GM21528 (cell line): Measurements from ENCODE around the gene PLEKHN1.
"Not testable (repeated sequence)": the region's sequence is repeated elsewhere in the genome, so short reads cannot be mapped to it uniquely, and the experiment has no call there.

ENCODE experiments used
- ATAC-seq: cut with Tn5 transposase; IDR thresholded peaks from one replicate; pipeline ENCODE4 v1.9.1; 2021; ENCODE audit warnings: mild to moderate bottlenecking, moderate library complexity; ENCODE audit not compliant: unreplicated experiment, low FRiP score

Gene PLEKHN1

DNA sequence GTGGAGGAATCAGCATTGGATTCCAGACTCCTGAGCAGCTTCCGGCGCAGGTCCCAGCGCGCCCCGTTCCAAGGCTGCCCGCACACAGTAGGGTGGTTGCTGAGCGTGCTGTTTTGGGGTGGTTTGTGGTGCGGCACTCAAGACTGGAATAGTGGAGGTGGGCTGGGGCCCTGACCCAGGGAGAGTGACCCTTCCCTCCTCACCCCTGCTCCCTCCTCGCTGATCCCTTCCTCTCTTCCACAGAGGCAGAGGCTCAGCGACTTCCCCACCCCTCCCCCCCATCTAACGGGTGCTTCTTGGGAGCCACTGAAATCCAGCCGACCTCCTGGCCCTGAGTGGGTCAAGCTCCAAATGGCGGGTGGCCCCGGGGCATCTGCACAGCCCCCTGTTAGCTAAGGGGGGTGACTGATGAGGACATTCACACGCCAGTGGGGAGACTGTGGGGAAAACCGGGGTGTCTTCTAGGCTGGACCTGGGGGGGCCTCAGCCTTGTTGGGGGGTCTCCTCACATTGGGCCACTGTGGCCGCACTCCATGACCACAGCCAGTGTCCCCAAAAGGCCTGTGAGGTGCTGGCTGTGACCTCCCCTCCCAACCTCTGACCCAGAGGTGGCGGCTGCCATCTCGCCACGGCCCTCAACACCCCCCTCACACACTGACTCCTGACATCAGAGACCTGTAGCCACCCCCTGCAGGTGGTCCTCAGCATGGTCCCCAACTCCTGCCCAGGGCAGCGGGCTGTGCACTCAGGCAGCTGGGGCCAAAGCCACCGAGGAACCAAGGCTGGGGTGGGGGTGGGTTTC is 37.5 kb downstream of the PLEKHN1 start:
- no peak for ATAC-seq

DNA sequence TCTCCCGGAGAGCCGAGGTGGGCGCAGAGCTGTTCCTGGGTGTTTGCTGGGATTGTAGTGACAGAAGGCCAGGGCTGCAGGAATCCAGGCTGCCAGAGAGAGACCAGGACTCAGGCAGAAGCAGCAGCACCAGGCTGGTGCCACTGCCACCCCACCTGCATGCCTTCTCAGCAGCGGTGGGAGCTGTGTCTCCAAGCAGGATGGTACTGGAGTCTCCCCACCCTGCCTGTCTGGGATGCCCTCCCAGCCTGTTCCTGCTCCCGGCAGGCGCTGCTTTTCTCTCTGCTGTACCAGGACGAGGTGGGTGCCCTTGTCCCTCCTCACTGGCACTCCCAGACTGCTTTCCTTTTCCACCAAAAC is 38.1 kb downstream of the PLEKHN1 start:
- ATAC-seq = no peak

- no peak for ATAC-seq
Measured at GRCh38 chr1:1004780-1005697, 38.8 kb downstream of the PLEKHN1 start.

- ATAC-seq = no peak
Measured at GRCh38 chr1:1005774-1006304, 39.6 kb downstream of the PLEKHN1 start.

- no peak for ATAC-seq
Measured at GRCh38 chr1:1006305-1007159, 40.2 kb downstream of the PLEKHN1 start.

DNA sequence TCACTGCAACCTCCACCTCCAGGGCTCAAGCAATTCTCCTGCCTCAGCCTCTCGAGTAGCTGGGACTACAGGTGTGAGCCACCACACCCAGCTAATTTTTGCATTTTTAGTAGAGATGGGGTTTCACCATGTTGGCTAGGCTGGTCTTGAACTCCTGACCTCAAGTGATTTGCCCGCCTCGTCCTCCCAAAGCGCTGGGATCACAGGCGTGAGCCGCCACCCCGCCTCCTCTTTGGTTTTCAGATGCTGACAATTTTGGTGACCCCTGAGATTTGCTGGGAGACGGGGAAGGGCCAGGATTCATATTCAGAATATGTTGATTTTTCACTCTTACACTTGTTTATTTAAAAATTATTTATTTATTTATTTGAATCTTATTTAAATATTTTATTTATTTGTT is 43.8 kb downstream of the PLEKHN1 start:
- not testable (repeated sequence) for ATAC-seq

DNA sequence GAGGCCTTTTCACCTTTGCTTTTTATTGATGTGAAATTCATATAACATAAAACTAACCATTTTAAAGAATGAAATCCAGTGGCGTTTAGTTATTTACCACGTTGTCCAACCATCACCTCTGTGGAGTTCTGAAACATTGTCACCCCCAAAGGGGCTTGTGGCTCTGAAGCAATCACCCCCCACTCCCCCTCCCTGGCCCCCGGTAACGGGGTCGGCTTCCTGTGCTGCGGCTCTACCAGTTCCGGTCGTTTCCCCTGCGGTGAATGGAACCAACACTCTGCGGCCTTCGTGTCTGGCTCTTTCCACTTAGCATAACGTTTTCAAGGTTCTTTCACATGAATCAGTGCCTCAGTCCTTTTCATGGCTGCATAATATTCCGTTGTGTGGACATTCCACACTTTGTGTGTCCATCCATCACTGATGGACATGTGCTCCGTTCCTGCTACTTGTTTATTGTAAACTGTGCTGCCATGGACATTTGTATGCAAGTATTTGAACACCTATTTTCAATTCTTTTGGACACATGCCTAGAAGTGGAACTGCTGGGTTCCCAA is 45.2 kb downstream of the PLEKHN1 start:
- ATAC-seq = no peak

DNA sequence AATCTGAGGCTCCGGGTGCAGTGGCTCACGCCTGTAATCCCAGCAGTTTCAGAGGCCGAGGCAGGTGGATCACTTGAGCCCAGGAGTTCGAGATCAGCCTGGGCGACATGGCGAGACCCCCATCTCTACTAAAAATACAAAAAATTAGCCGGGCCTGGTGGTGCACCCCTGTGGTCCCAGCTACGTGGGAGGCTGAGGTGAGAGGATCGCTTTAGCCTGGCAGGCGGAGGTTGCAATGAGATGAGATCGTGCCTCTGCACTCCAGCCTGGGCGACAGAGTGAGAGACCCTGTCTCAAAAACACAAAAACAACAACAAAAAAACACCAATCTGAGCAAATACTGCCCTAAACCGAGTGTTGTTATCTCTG is 46.4 kb downstream of the PLEKHN1 start:
- peak; percentile 11 for ATAC-seq

DNA sequence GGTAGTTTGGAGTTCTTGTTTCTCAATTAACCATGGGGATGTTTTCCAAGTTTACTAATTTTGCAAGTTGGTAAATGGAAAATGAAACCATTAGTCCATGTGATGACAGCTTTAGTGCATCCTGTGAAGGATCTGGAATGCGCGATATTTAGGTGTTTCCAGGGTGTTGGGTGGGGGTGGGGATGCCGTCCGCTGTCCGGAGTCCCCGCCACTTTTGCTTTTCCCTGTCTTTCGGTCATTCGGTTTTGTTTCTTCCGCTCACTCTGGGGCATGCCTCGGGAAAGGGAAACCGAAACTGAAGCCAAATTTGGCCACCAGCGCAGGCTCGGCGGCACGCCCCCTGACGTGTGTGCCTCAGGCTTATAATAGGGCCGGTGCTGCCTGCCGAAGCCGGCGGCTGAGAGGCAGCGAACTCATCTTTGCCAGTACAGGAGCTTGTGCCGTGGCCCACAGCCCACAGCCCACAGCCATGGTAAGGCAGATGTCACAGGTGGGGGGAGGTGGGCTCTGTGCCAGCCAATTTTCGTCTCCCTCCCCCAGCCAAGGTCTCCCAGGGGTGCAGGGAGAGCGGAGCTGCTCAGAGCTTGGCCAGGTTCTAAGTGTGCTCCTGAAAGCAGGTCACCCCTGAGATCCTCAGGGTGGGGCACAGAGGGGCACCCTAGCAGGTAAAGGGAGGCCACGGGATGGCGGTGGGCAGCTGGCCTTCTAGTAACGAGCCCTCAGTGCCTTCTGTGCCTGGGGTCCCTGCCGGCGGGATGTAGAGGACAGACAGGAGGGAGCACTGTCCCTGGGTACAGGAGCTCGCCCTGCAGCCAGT is 47.0 kb downstream of the PLEKHN1 start, which contains the start of gene ISG15:
Gene ISG15 (plus strand): TSS at position 393 of the 817 bp plus-strand sequence. CDS start 77 bp downstream, at position 470.
- ATAC-seq = peak; percentile 70

DNA sequence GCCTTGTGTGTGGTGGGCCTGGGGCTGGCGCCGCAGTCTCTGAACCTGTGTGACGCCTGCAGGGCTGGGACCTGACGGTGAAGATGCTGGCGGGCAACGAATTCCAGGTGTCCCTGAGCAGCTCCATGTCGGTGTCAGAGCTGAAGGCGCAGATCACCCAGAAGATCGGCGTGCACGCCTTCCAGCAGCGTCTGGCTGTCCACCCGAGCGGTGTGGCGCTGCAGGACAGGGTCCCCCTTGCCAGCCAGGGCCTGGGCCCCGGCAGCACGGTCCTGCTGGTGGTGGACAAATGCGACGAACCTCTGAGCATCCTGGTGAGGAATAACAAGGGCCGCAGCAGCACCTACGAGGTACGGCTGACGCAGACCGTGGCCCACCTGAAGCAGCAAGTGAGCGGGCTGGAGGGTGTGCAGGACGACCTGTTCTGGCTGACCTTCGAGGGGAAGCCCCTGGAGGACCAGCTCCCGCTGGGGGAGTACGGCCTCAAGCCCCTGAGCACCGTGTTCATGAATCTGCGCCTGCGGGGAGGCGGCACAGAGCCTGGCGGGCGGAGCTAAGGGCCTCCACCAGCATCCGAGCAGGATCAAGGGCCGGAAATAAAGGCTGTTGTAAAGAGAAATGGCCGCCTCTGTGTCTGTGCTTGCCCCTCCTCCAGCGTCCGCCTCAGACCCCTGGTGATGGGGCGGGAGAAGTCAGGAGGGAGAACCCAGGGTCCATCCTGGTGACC is 47.8 kb downstream of the PLEKHN1 start:
- peak; percentile 7 for ATAC-seq

GRCh38 chr1:1014799-1015681 is 48.8 kb downstream of the PLEKHN1 start:
- ATAC-seq = no peak

- ATAC-seq = not testable (repeated sequence)
Measured at GRCh38 chr1:1017397-1018320, 51.4 kb downstream of the PLEKHN1 start.

- not testable (repeated sequence) for ATAC-seq
Measured at GRCh38 chr1:1018321-1018685, 52.0 kb downstream of the PLEKHN1 start.

DNA sequence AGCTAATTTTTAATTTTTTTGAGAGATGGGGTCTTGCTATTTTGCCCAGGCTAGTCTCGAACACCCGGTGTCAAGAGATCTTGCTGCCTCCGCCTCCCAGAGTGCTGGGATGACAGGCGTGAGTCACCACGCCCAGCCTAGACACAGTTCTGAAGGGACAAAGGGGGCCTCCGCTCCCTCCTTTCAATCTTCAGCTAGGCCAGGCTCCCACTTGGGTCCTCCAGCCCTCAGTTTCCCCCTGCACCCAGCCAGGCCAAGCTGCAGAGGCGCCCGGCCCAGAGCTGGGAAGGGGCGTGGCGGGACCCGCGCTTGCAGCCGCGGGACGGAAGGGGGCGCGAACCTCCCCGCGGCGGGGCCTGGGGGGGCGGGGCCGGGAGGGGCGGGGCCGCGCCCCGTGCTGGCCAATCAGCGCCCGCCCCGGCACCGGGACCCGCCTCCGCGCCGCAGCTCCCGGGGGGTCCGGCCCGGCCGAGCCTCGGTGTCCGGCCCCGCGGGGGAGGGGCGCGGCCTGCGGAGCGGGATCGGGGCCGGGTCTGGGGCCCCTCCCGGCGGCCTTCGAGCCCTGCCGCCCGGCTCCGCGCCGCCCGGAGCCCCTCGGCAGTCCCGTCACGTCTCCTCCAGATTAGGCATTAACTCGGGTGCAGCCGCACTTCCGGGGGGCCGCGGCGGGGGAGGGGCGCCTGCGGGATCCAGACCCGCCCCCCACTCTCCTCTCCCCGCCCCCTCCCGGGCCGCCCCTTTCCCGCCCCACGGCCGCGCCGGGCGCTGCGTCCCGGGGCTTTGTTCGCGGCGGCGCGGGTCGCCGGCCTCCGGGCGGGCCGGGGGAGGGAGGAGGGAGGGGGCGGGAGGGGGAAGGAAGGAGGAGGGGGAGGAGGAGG is 53.1 kb downstream of the PLEKHN1 start:
- ATAC-seq = peak; percentile 60

DNA sequence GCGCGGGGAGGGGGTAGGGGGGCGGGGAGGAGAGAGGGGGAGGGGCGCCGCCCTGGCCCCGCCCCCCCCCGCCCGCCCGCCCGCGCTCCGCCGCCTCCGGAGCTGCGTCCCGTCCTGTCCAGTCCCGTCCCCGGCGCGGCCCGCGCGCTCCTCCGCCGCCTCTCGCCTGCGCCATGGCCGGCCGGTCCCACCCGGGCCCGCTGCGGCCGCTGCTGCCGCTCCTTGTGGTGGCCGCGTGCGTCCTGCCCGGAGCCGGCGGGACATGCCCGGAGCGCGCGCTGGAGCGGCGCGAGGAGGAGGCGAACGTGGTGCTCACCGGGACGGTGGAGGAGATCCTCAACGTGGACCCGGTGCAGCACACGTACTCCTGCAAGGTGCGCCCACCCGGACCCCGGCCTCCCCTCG is 53.7 kb downstream of the PLEKHN1 start, which contains the start of gene AGRN:
Gene AGRN (plus strand): TSS at position 121 of the 405 bp plus-strand sequence. CDS start 53 bp downstream, at position 174.
- peak; percentile 26 for ATAC-seq
